M059J (cell line): Measurements from ENCODE around the gene OBSCN. TPM values are rescaled to one million over a fixed set of nuclear protein-coding genes. Genes with fewer than 3 reads are reported as not detected.

Experiments used
- DNase-seq: peaks from one replicate; pipeline ENCODE4 v3.0.0-alpha.2; 2012; ENCODE audit warnings: low read depth
- total RNA-seq: library from RNA; depleted of rRNA; stranded (reverse); fragments of >200 nt; shearing (Covaris generic); gene quantifications from 2 replicates; pipeline ENCODE4 v1.2.3, GENCODE V29; 2014; rRNA removed

OBSCN gene
- total RNA-seq, 1 experiment from 2014 or later = 1.9 TPM

GRCh38 chr1:228415221-228415620, 207.4 kb downstream of the OBSCN start:
- DNase-seq = no peak

GRCh38 chr1:228415853-228416216, 208.0 kb downstream of the OBSCN start:
- no peak for DNase-seq

DNA sequence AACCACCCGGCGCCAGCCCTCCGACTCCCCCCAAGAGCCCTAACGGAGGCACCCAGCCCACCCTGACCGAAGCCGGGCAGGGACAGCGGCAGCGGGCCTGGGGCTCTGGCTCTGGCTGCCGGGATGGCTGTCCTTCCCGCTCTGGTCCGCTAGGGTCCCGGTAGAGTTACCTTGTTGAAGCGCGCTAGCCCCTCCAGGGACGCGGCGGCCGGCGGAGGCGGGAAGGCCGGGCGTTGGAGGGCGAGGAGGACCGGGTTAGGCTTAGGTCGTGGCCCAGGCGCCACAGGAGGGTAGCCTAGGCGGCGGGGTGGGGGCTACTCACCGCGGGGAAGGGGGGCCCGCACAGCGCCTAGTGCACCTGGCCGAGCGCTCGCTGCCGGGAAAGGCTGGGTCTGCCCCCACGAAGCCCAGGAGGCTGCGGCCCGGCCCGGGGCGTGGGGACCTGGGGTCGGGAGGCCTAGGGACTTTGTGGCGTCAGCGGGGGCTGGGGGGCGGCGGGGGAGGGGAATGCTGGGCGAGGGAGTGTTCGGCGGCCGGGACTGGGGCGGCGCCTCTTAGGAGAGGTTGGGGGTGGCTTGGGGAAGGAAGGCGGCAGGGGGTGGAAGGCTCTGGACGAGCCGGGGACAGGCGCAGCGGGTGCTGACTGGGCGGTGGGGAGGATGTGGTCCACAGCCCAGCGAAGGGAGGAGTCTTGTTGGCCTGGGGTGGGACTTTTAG, 208.5 kb downstream of the OBSCN start, which contains the start of gene TRIM17:
Gene TRIM17, minus strand, starts transcription at position 645 of the 717 bp plus-strand sequence. CDS start 1,789 bp downstream, outside the sequence.
- no peak for DNase-seq

DNA sequence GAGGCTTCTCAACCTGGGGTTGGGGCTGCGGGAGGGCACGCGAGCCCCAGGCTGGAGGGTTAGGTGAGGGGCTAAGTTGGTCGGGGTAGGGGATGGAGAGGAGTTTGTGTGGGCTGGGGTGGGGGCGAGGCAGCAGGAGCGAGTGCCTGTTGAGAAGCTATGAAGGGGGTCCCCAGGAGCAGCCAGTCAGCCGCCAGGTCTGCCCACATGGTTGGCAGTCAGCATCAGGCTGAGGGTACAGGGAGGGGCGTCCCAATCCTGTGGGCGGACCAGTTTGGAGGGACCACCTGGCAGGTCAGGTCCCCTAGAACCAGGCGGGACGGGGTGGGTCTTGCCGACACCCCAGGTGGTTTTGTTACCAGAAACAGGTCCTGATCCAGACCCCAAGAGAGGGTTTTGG, 209.2 kb downstream of the OBSCN start:
- DNase-seq = no peak

DNA sequence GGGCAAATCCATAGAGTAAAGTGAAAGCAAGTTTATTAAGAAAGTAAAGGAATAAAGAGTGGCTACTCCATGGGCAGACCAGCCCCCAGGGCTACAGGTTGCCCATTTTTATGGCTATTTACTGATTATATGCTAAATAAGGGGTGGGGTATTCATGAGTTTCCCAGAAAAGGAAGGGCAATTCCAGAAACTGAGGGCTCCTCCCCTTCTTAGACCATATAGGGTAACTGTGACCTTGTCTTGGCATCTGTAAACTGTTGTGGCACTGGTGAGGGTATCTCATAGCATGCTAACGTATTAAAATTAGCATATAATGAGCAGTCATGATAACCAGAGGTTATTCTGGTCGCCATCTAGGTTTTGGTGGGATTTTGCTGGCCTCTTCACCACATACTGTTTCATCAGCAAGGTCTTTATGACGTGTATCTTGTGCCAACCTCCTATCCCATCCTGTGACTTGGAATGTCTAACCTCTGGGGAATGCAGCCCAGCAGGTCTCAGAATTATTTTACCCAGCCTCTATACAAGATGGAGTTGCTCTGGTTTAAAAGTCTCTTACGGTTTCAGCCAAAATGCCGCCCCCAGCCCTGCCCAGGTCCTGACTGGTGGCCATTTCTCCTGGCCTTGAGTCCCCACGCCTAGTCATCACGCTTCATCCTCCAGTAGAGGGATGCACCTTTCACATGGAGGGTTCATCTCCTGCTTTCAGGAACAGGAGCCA, 209.8 kb downstream of the OBSCN start:
- no peak for DNase-seq

GRCh38 chr1:228420968-228421826, 213.4 kb downstream of the OBSCN start:
- DNase-seq = peak; percentile 60

DNA sequence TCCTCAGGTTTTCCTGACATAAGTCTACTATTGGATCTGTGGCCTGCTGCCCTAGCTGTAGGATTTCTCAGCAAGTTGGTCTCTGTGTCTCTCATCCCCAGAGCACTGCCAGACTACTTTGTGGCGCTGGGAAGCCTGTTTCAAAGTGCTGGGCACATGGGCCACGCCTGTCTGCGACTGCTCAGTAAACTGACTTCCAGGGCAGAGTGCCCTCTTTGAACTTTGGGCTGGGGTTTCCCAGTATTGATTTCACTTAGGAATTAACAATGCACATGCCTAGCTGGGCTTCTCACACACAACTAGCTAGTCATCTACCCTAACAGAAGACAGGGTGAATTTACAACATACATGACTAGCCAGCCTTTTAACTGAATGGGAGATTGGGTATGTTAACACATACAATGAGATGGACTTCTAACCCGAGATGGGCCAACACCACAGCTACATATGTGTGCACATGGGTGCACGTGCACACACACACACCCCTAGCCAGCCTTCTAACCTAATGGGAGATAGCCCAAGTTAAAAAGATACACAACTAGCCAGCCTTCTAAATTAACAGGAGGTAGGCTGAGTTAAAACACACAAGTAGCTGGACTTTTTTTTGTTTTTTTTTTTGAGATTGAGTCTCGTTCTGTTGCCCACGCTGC, 215.7 kb downstream of the OBSCN start:
- DNase-seq = no peak

GRCh38 chr1:228424685-228425660, 217.1 kb downstream of the OBSCN start:
- DNase-seq = no peak

DNA sequence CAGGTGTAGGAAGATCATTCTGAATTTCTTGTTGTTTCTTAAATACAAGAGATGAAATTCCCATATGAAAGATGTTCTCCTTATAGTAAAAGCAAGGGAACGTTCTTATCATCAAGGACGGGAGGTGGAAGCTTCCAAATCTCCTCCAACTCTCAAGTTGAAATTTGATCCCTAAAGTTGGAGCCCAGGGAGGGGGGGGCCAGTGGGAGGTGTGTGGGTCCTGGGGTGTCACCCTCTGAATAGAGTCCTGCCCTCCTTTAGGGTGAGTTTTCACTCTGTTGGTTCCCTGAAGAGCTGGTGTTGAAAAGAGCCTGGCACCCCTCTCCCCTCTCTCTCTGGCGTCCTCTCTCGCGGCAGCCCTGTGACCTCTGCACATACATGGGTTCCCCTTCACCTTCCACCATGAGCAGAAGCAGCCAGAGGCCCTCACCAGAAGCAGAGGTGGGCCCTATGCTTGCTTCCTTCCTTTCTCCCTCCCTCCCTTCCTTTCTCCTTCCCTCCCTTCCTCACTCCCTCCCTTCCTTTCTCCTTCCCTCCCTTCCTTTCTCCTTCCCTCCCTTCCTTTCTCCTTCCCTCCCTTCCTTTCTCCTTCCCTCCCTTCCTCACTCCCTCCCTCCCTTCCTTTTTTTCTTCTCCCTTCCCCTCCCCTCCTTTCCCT, 218.8 kb downstream of the OBSCN start:
- no peak for DNase-seq

GRCh38 chr1:228428412-228428811, 220.6 kb downstream of the OBSCN start:
- no peak for DNase-seq

Other genes starting within 250 kb of the OBSCN start
- not detected in 2 replicates for gene WNT3A, start 201.0 kb upstream of the OBSCN start, total RNA-seq
- gene ARF1, start 125.3 kb upstream of the OBSCN start, total RNA-seq = 205 and 280 TPM in 2 replicates
- 9.3 and 19.0 TPM in 2 replicates for gene C1orf35, start 104.7 kb upstream of the OBSCN start, total RNA-seq
- 83.3 and 99.3 TPM in 2 replicates for gene MRPL55, start 98.7 kb upstream of the OBSCN start, total RNA-seq
- 227 and 347 TPM in 2 replicates for gene GUK1, start 67.8 kb upstream of the OBSCN start, total RNA-seq
- 0.12 and 0.17 TPM in 2 replicates for gene GJC2, start 58.1 kb upstream of the OBSCN start, total RNA-seq
- gene IBA57, start 42.2 kb upstream of the OBSCN start, total RNA-seq = 0.47 and 1.5 TPM in 2 replicates
- 12.1 and 24.0 TPM in 2 replicates for gene TRIM11, start 198.8 kb downstream of the OBSCN start, total RNA-seq
- gene TRIM17, start 208.8 kb downstream of the OBSCN start, total RNA-seq = not detected in 2 replicates